T-helper 9 cell (primary cell): Measurements from ENCODE around the gene GINS1.

Experiments used
- DNase-seq: peaks from one replicate; pipeline ENCODE4 v3.0.0-alpha.2; 2020
- total RNA-seq, 2 donors: gene quantifications; one replicate each; lab custom pipeline; 2026; lab: John Stamatoyannopoulos, UW

GINS1 gene
- total RNA-seq = 0.48 to 1.4 reads per million in 2 donors

- peak; percentile 52 for DNase-seq
Observed at GRCh38 chr20:25407311-25408169, at the start of gene GINS1. Gene GINS1 (plus strand): TSS chr20:25407673. CDS start chr20:25407821, 148 bp downstream.

GRCh38 chr20:25360631-25361286, 46.7 kb upstream of the GINS1 start:
- no peak for DNase-seq

GRCh38 chr20:25361287-25361683, 46.2 kb upstream of the GINS1 start:
- no peak for DNase-seq

- no peak for DNase-seq
Observed at GRCh38 chr20:25364180-25364788, 43.2 kb upstream of the GINS1 start.

- DNase-seq = no peak
Observed at GRCh38 chr20:25364879-25365699, 42.4 kb upstream of the GINS1 start.

- DNase-seq = no peak
Observed at GRCh38 chr20:25368526-25368925, 38.9 kb upstream of the GINS1 start.

- DNase-seq = no peak
Observed at GRCh38 chr20:25368976-25369375, 38.5 kb upstream of the GINS1 start.

GRCh38 chr20:25369529-25369928, 37.9 kb upstream of the GINS1 start:
- DNase-seq = no peak

- no peak for DNase-seq
Observed at GRCh38 chr20:25369971-25370370, 37.5 kb upstream of the GINS1 start.

GRCh38 chr20:25372584-25373336, 34.7 kb upstream of the GINS1 start:
- DNase-seq = no peak

GRCh38 chr20:25374842-25375241, 32.6 kb upstream of the GINS1 start:
- no peak for DNase-seq

- DNase-seq = no peak
Observed at GRCh38 chr20:25376236-25376635, 31.2 kb upstream of the GINS1 start.

GRCh38 chr20:25376886-25377285, 30.6 kb upstream of the GINS1 start:
- DNase-seq = no peak

GRCh38 chr20:25378189-25378883, 29.1 kb upstream of the GINS1 start:
- no peak for DNase-seq

- no peak for DNase-seq
Observed at GRCh38 chr20:25378884-25379733, 28.4 kb upstream of the GINS1 start.

GRCh38 chr20:25380945-25381614, 26.4 kb upstream of the GINS1 start:
- no peak for DNase-seq

- DNase-seq = no peak
Observed at GRCh38 chr20:25382704-25383370, 24.6 kb upstream of the GINS1 start.

GRCh38 chr20:25389401-25389857, 18.0 kb upstream of the GINS1 start:
- DNase-seq = no peak
